H9 (cell line): Measurements from ENCODE around the gene ARMC9. TPM values are rescaled to one million over a fixed set of nuclear protein-coding genes. Genes with fewer than 3 reads are reported as not detected.
A peak's percentile ranks its signal among the peaks of the same experiment; 100 is the strongest.

Experiments used
- DNase-seq: peaks from one replicate; pipeline ENCODE4 v3.0.0-alpha.2; 2017
- H2AFZ ChIP-seq: one replicate; pipeline ENCODE4 v1.6.1; 2013; ENCODE audit warnings: mild to moderate bottlenecking, low read length, control low read depth, moderate library complexity
- H2AK5ac ChIP-seq: 2 replicates; pipeline ENCODE4 v1.6.1; 2013; ENCODE audit warnings: low read length, control low read depth, mixed read lengths; ENCODE audit not compliant: insufficient read length
- H2BK120ac ChIP-seq: one replicate; pipeline ENCODE4 v1.6.1; 2013; ENCODE audit warnings: low read depth, mild to moderate bottlenecking, low read length, control low read depth, inconsistent platforms; ENCODE audit not compliant: poor library complexity, severe bottlenecking
- H2BK12ac ChIP-seq: 2 replicates; pipeline ENCODE4 v1.6.1; 2013; ENCODE audit warnings: low read length, control low read depth, mixed read lengths, low read depth; ENCODE audit not compliant: insufficient read length
- H2BK15ac ChIP-seq: 2 replicates; pipeline ENCODE4 v1.6.1; 2013; ENCODE audit warnings: low read depth, low read length, control low read depth
- H2BK20ac ChIP-seq: one replicate; pipeline ENCODE4 v1.6.1; 2013; ENCODE audit warnings: low read depth, mild to moderate bottlenecking, low read length, control low read depth, inconsistent platforms; ENCODE audit not compliant: poor library complexity, severe bottlenecking
- H2BK5ac ChIP-seq: 2 replicates; pipeline ENCODE4 v1.6.1; 2013; ENCODE audit warnings: low read length, control low read depth, mixed read lengths; ENCODE audit not compliant: insufficient read length
- H3K14ac ChIP-seq: 2 replicates; pipeline ENCODE4 v1.6.1; 2013; ENCODE audit warnings: low read length, control low read depth; ENCODE audit not compliant: insufficient read depth
- H3K18ac ChIP-seq: 2 replicates; pipeline ENCODE4 v1.6.1; 2013; ENCODE audit warnings: low read depth, mild to moderate bottlenecking, mixed read lengths, low read length, control low read depth; ENCODE audit not compliant: insufficient read length
- H3K23ac ChIP-seq: 2 replicates; pipeline ENCODE4 v1.6.1; 2013; ENCODE audit warnings: low read length, control low read depth, mixed read lengths, low read depth; ENCODE audit not compliant: insufficient read length
- H3K23me2 ChIP-seq: 2 replicates; pipeline ENCODE4 v1.6.1; 2013; ENCODE audit warnings: low read depth, mild to moderate bottlenecking, mixed read lengths, low read length, control low read depth; ENCODE audit not compliant: insufficient read length, poor library complexity, severe bottlenecking
- H3K27ac ChIP-seq: 2 replicates; pipeline ENCODE4 v1.5.1; 2013; ENCODE audit warnings: low read length, control low read depth, mixed read lengths, low read depth; ENCODE audit not compliant: insufficient read length
- H3K27me3 ChIP-seq: 2 replicates; pipeline ENCODE4 v1.6.1; 2013; ENCODE audit warnings: low read length, control low read depth, inconsistent platforms; ENCODE audit not compliant: insufficient read depth
- H3K4ac ChIP-seq: 2 replicates; pipeline ENCODE4 v1.6.1; 2013; ENCODE audit warnings: low read depth, mild to moderate bottlenecking, control low read depth, inconsistent platforms, low read length, moderate library complexity
- H3K4me1 ChIP-seq: 2 replicates; pipeline ENCODE4 v1.6.1; 2013; ENCODE audit warnings: low read length, control low read depth, inconsistent platforms; ENCODE audit not compliant: insufficient read depth
- H3K4me2 ChIP-seq: 2 replicates; pipeline ENCODE4 v1.6.1; 2013; ENCODE audit warnings: low read length, control low read depth, mixed read lengths; ENCODE audit not compliant: insufficient read length, insufficient read depth
- H3K56ac ChIP-seq: 2 replicates; pipeline ENCODE4 v1.6.1; 2013; ENCODE audit warnings: low read depth, mild to moderate bottlenecking, mixed read lengths, low read length, control low read depth; ENCODE audit not compliant: insufficient read length
- H3K79me1 ChIP-seq: 2 replicates; pipeline ENCODE4 v1.6.1; 2013; ENCODE audit warnings: low read depth, mild to moderate bottlenecking, moderate library complexity, low read length, control low read depth, inconsistent platforms; ENCODE audit not compliant: insufficient read depth, poor library complexity, severe bottlenecking
- H3K79me2 ChIP-seq: 2 replicates; pipeline ENCODE4 v1.6.1; 2013; ENCODE audit warnings: low read length, control low read depth, inconsistent platforms; ENCODE audit not compliant: insufficient read depth
- H3K9ac ChIP-seq: 2 replicates; pipeline ENCODE4 v1.6.1; 2013; ENCODE audit warnings: low read length, control low read depth, mixed read lengths; ENCODE audit not compliant: insufficient read length; ENCODE audit errors: extremely low read depth
- H3K9me3 ChIP-seq: one replicate; pipeline ENCODE4 v1.6.1; 2013; ENCODE audit warnings: low read depth, low read length, inconsistent platforms; ENCODE audit not compliant: control insufficient read depth
- H3T11ph ChIP-seq: one replicate; pipeline ENCODE4 v1.6.1; 2013; ENCODE audit warnings: mild to moderate bottlenecking, low read length, control low read depth, inconsistent platforms
- H4K20me1 ChIP-seq: one replicate; pipeline ENCODE4 v1.6.1; 2013; ENCODE audit not compliant: control insufficient read depth, insufficient read length, insufficient read depth
- H4K5ac ChIP-seq: 2 replicates; pipeline ENCODE4 v1.6.1; 2013; ENCODE audit warnings: low read depth, mild to moderate bottlenecking, mixed read lengths, low read length, control low read depth; ENCODE audit not compliant: insufficient read length
- H4K8ac ChIP-seq: replicated peaks from 2 replicates; pipeline ENCODE4 v1.6.1; 2013; ENCODE audit warnings: low read length, control low read depth, mixed read lengths, low read depth; ENCODE audit not compliant: insufficient read length
- H4K91ac ChIP-seq: 2 replicates; pipeline ENCODE4 v1.6.1; 2013; ENCODE audit warnings: low read depth, mild to moderate bottlenecking, moderate library complexity, mixed read lengths, low read length, control low read depth; ENCODE audit not compliant: insufficient read length
- H3K27ac Mint-ChIP-seq, 3 experiments: 2 replicates in 2 of 3; 3 replicates in 1 of 3; pipeline ENCODE4 v1.8.0; 2020 to 2021; ENCODE audit warnings: mixed read lengths in 3 of 3, mild to moderate bottlenecking in 1 of 3, moderate library complexity in 1 of 3
- H3K27me3 Mint-ChIP-seq: 2 replicates; pipeline ENCODE4 v1.8.0; 2021; ENCODE audit warnings: low read depth, mild to moderate bottlenecking, moderate library complexity, mixed read lengths
- H3K36me3 Mint-ChIP-seq, 3 experiments: 2 replicates in 2 of 3; 3 replicates in 1 of 3; pipeline ENCODE4 v1.8.0; 2020 to 2021; ENCODE audit warnings: low read depth in 3 of 3, mixed read lengths in 3 of 3; ENCODE audit not compliant: insufficient read depth in 1 of 3
- H3K4me1 Mint-ChIP-seq, 2 experiments: 2 replicates each; pipeline ENCODE4 v1.8.0; 2020; ENCODE audit warnings: mixed read lengths in 2 of 2
- H3K4me3 Mint-ChIP-seq, 2 experiments: 2 replicates in 1 of 2; 3 replicates in 1 of 2; pipeline ENCODE4 v1.8.0; 2020 to 2021; ENCODE audit warnings: mild to moderate bottlenecking in 2 of 2, mixed read lengths in 2 of 2, moderate library complexity in 1 of 2
- H3K9me3 Mint-ChIP-seq, 2 experiments: 2 replicates in 1 of 2; 3 replicates in 1 of 2; pipeline ENCODE4 v1.8.0; 2020; ENCODE audit warnings: mild to moderate bottlenecking in 2 of 2, mixed read lengths in 2 of 2, moderate library complexity in 1 of 2
- CTCF ChIP-seq: fragments of 200-600 bp; sonication (generic); conservative IDR thresholded peaks from 3 replicates; pipeline ENCODE4 v1.8.0; 2021; ENCODE audit warnings: antibody characterized with exemption, mild to moderate bottlenecking
- WGBS: extraction: QIAGEN DNeasy Blood & Tissue Kit; methylation state at CpG from one replicate; pipeline ENCODE4 v1.1.7; 2013; ENCODE audit warnings: missing lambda C conversion rate, low lambda C conversion rate, mixed read lengths; ENCODE audit not compliant: insufficient read length; ENCODE audit errors: extremely low coverage; 5-methylcytosine and 5-hydroxymethylcytosine counted together
- total RNA-seq: library from RNA; stranded (reverse); gene quantifications from 2 replicates; pipeline ENCODE4 v1.2.1, GENCODE V29; 2021

The ARMC9 gene
- total RNA-seq, 1 experiment from 2014 or later: 37.6 TPM

- no peaks in the 10 kb centered on the region for H3K27me3 Mint-ChIP-seq
- H3K4me2 ChIP-seq: no peak overlapping the region
- H3K56ac ChIP-seq: no peak overlapping the region
- H3K36me3 Mint-ChIP-seq: peaks cover 12 to 27% (median 13%) of the 10 kb centered on the region in 3 experiments; a peak in 6 of 7 replicates
- no peaks in the 10 kb centered on the region for H3K27me3 ChIP-seq
- no peak overlapping the region for H3T11ph ChIP-seq
- WGBS: no CpG with 5 or more reads among the region's 2 CpGs
- H4K91ac ChIP-seq: no peak overlapping the region
- H2BK120ac ChIP-seq: no peak overlapping the region
- no peak overlapping the region for H3K27ac ChIP-seq
- no peak overlapping the region for H2BK20ac ChIP-seq
- H3K79me1 ChIP-seq: no peaks in the 10 kb centered on the region
- no peak overlapping the region for H2BK12ac ChIP-seq
- H4K20me1 ChIP-seq: no peaks in the 10 kb centered on the region
- peaks cover 4% of the 10 kb centered on the region; the same call in 1 of the 2 replicates for H3K4me1 ChIP-seq
- no peak overlapping the region for H2AK5ac ChIP-seq
- no peaks in the 10 kb centered on the region for H3K9me3 Mint-ChIP-seq
- no peak overlapping the region for H2AFZ ChIP-seq
- no peak overlapping the region for H3K23ac ChIP-seq
- no peak for TF ChIP-seq CTCF
- no peak overlapping the region for H2BK5ac ChIP-seq
- no peak overlapping the region for H3K4ac ChIP-seq
- H4K8ac ChIP-seq: no peak overlapping the region
- H3K9me3 ChIP-seq: no peaks in the 10 kb centered on the region
- no peak overlapping the region for H4K5ac ChIP-seq
- no peak overlapping the region for H3K18ac ChIP-seq
- no peaks in the 10 kb centered on the region for H3K79me2 ChIP-seq
- H3K4me3 Mint-ChIP-seq: no peak overlapping the region
- H2BK15ac ChIP-seq: no peak overlapping the region
- no peaks in the 10 kb centered on the region for H3K23me2 ChIP-seq
- peaks cover 14 to 17% of the 10 kb centered on the region in 2 experiments for H3K4me1 Mint-ChIP-seq
- H3K14ac ChIP-seq: no peak overlapping the region
- no peak overlapping the region for H3K9ac ChIP-seq
- no peak for DNase-seq
- H3K27ac Mint-ChIP-seq: peak overlapping the region in 2 of 3 experiments; percentile 21 to 27; a peak in 2 of 7 replicates
These were observed 22.4 kb upstream of the ARMC9 start for GRCh38 chr2:231176066-231176465.
